Measurements from ENCODE around the gene PRDM11. TPM values are rescaled to one million over a fixed set of nuclear protein-coding genes. Genes with fewer than 3 reads are reported as not detected.
A peak's percentile ranks its signal among the peaks of the same experiment; 100 is the strongest.

The PRDM11 gene
- total and polyA plus RNA-seq, 7 donors, result 2.3 to 14.2 (median 7.2) TPM

GRCh38 chr11:45133878-45134277, 12.6 kb upstream of the PRDM11 start:
- H3K4me1 ChIP-seq, result no peaks in the 10 kb centered on the region
- H3K4me3 ChIP-seq, result no peak overlapping the region
- intact Hi-C loops (cut with DNase I), result no loop called here
- ATAC-seq (no peak), DNase-seq (no peak)
- no peaks in the 10 kb centered on the region for H3K36me3 ChIP-seq (ENCODE audit: insufficient read depth in 1 of 2, low read depth in 1 of 2)
- peaks cover 10% of the 10 kb centered on the region for H3K9me3 ChIP-seq
- H3K27ac ChIP-seq, result no peak overlapping the region
- H3K27me3 ChIP-seq (ENCODE audit: insufficient read depth in 3 of 3, low read length in 2 of 3), result peaks cover 0 to 7% (median 0%) of the 10 kb centered on the region in 3 donors
- WGBS, 3 donors, result 78 to 90% (median 83%) methylated on average over 2 of the region's 2 CpGs
- TF ChIP-seq CTCF (IDR thresholded peaks at IDR 0.05), result no peak

- H3K36me3 ChIP-seq (ENCODE audit: insufficient read depth in 1 of 2, low read depth in 1 of 2), result no peaks in the 10 kb centered on the region
- intact Hi-C loops (cut with DNase I), result no loop called here
- WGBS, 3 donors, result 42 to 76% (median 49%) methylated on average over 1 of the region's 1 CpG
- no peaks in the 10 kb centered on the region for H3K9me3 ChIP-seq
- ATAC-seq (no peak), DNase-seq (no peak)
- H3K27ac ChIP-seq, result no peak overlapping the region
- TF ChIP-seq CTCF (IDR thresholded peaks at IDR 0.05), result no peak
- no peaks in the 10 kb centered on the region for H3K4me1 ChIP-seq
- no peak overlapping the region for H3K4me3 ChIP-seq
- H3K27me3 ChIP-seq (ENCODE audit: insufficient read depth in 3 of 3, low read length in 2 of 3), result no peaks in the 10 kb centered on the region
These were observed 5.3 kb upstream of the PRDM11 start for GRCh38 chr11:45141171-45141570.

GRCh38 chr11:45141631-45142030, 4.8 kb upstream of the PRDM11 start:
- Histone ChIP-seq H3K27ac (no peak overlapping the region), H3K27me3 (ENCODE audit: insufficient read depth in 3 of 3, low read length in 2 of 3) (no peaks in the 10 kb centered on the region), H3K9me3 (no peaks in the 10 kb centered on the region), H3K4me1 (no peaks in the 10 kb centered on the region), H3K4me3 (no peak overlapping the region), H3K36me3 (ENCODE audit: insufficient read depth in 1 of 2, low read depth in 1 of 2) (no peaks in the 10 kb centered on the region)
- no peak for TF ChIP-seq CTCF (IDR thresholded peaks at IDR 0.05)
- DNase-seq, result no peak
- WGBS, 3 donors, result 68 to 85% (median 73%) methylated on average over 2 of the region's 2 CpGs
- intact Hi-C loops (cut with DNase I), result no loop called here
- no peak for ATAC-seq

- intact Hi-C loops (cut with DNase I), result no loop called here
- H3K9me3 ChIP-seq, result no peaks in the 10 kb centered on the region
- no peaks in the 10 kb centered on the region for H3K36me3 ChIP-seq (ENCODE audit: insufficient read depth in 1 of 2, low read depth in 1 of 2)
- no peak for DNase-seq
- 36 to 40% (median 39%) methylated on average over 4 of the region's 4 CpGs for WGBS, 3 donors
- TF ChIP-seq CTCF (IDR thresholded peaks at IDR 0.05), result no peak
- H3K4me3 ChIP-seq, result no peak overlapping the region
- no peak overlapping the region for H3K27ac ChIP-seq
- ATAC-seq, result peak in 3 of 4 donors; percentile 23 to 39 (median 26)
- no peaks in the 10 kb centered on the region for H3K27me3 ChIP-seq (ENCODE audit: insufficient read depth in 3 of 3, low read length in 2 of 3)
- no peaks in the 10 kb centered on the region for H3K4me1 ChIP-seq
These were observed 4.0 kb upstream of the PRDM11 start for GRCh38 chr11:45142241-45143055.

GRCh38 chr11:45143494-45143893, 2.9 kb upstream of the PRDM11 start:
- WGBS, 3 donors, result 96 to 100% (median 97%) methylated on average over 2 of the region's 2 CpGs
- ATAC-seq (no peak), DNase-seq (no peak)
- Histone ChIP-seq H3K27ac (no peak overlapping the region), H3K4me3 (no peak overlapping the region), H3K9me3 (no peaks in the 10 kb centered on the region), H3K27me3 (ENCODE audit: insufficient read depth in 3 of 3, low read length in 2 of 3) (no peaks in the 10 kb centered on the region), H3K36me3 (ENCODE audit: insufficient read depth in 1 of 2, low read depth in 1 of 2) (no peaks in the 10 kb centered on the region), H3K4me1 (peaks cover 8% of the 10 kb centered on the region)
- no peak for TF ChIP-seq CTCF (IDR thresholded peaks at IDR 0.05)
- intact Hi-C loops (cut with DNase I), result no loop called here

Measured in psoas muscle (tissue), 8 donors.